Chondrocyte (in vitro differentiated cells): Measurements from ENCODE around the gene RERE. TPM values are rescaled to one million over a fixed set of nuclear protein-coding genes. Genes with fewer than 3 reads are reported as not detected.
"Not testable (repeated sequence)": the region's sequence is repeated elsewhere in the genome, so short reads cannot be mapped to it uniquely, and the experiment has no call there.

ENCODE experiments used
- DNase-seq: peaks from one replicate; pipeline ENCODE4 v3.0.0; 2021; ENCODE audit warnings: mixed read lengths, low spot score
- H3K27ac Mint-ChIP-seq: one replicate; pipeline ENCODE4 v1.8.0; 2021; ENCODE audit warnings: mild to moderate bottlenecking, moderate library complexity, mixed read lengths; ENCODE audit not compliant: unreplicated experiment
- H3K27me3 Mint-ChIP-seq: 2 replicates; pipeline ENCODE4 v1.8.0; 2021; ENCODE audit warnings: low read depth, mixed read lengths
- H3K36me3 Mint-ChIP-seq: 2 replicates; pipeline ENCODE4 v1.8.0; 2021; ENCODE audit warnings: low read depth, mixed read lengths
- H3K4me1 Mint-ChIP-seq: 2 replicates; pipeline ENCODE4 v1.8.0; 2021; ENCODE audit warnings: low read depth, mild to moderate bottlenecking, mixed read lengths
- H3K4me3 Mint-ChIP-seq: one replicate; pipeline ENCODE4 v1.8.0; 2021; ENCODE audit warnings: mild to moderate bottlenecking, moderate library complexity, mixed read lengths; ENCODE audit not compliant: unreplicated experiment
- H3K9me3 Mint-ChIP-seq: 2 replicates; pipeline ENCODE4 v1.8.0; 2021; ENCODE audit warnings: low read depth, mixed read lengths
- CTCF ChIP-seq: fragments of 200-600 bp; sonication (generic); IDR thresholded peaks from 2 replicates; pipeline ENCODE4 v1.5.0; 2021; ENCODE audit warnings: antibody characterized with exemption, mild to moderate bottlenecking, moderate library complexity
- total RNA-seq: library from RNA; stranded (reverse); gene quantifications from 3 replicates; pipeline ENCODE4 v1.2.1, GENCODE V29; 2021

The RERE gene
- total RNA-seq, 1 donor from 2014 or later = 64.9 TPM

- no peaks in the 10 kb centered on the region for H3K27me3 Mint-ChIP-seq
- no peaks in the 10 kb centered on the region for H3K36me3 Mint-ChIP-seq
- no peak overlapping the region for H3K27ac Mint-ChIP-seq
- TF ChIP-seq CTCF = no peak
- no peak for DNase-seq
- H3K4me3 Mint-ChIP-seq = no peak overlapping the region
- H3K9me3 Mint-ChIP-seq = no peaks in the 10 kb centered on the region
- peaks cover 13% of the 10 kb centered on the region for H3K4me1 Mint-ChIP-seq
Observed at GRCh38 chr1:8839990-8840389, 22.6 kb upstream of the RERE start.

- Mint-ChIP-seq H3K4me1 (peaks cover 3% of the 10 kb centered on the region), H3K27me3 (no peaks in the 10 kb centered on the region), H3K4me3 (no peak overlapping the region), H3K9me3 (no peaks in the 10 kb centered on the region), H3K27ac (no peak overlapping the region), H3K36me3 (no peaks in the 10 kb centered on the region)
- no peak for TF ChIP-seq CTCF
- DNase-seq = no peak
Observed at GRCh38 chr1:8835941-8836643, 18.7 kb upstream of the RERE start.

- no peak for DNase-seq
- H3K4me3 Mint-ChIP-seq = no peak overlapping the region
- peak; percentile 69 for TF ChIP-seq CTCF
- no peaks in the 10 kb centered on the region for H3K9me3 Mint-ChIP-seq
- no peaks in the 10 kb centered on the region for H3K27me3 Mint-ChIP-seq
- no peak overlapping the region for H3K27ac Mint-ChIP-seq
- H3K4me1 Mint-ChIP-seq = peaks cover 3% of the 10 kb centered on the region
- no peaks in the 10 kb centered on the region for H3K36me3 Mint-ChIP-seq
Observed at GRCh38 chr1:8831340-8831739, 13.9 kb upstream of the RERE start.

GRCh38 chr1:8830732-8831131, 13.3 kb upstream of the RERE start:
- not testable (repeated sequence) for H3K4me3 Mint-ChIP-seq, H3K9me3 Mint-ChIP-seq, H3K36me3 Mint-ChIP-seq, DNase-seq, H3K27ac Mint-ChIP-seq, H3K4me1 Mint-ChIP-seq, H3K27me3 Mint-ChIP-seq

- H3K4me1 Mint-ChIP-seq = peaks cover 19% of the 10 kb centered on the region
- H3K27me3 Mint-ChIP-seq = no peaks in the 10 kb centered on the region
- H3K36me3 Mint-ChIP-seq = no peaks in the 10 kb centered on the region
- H3K9me3 Mint-ChIP-seq = no peaks in the 10 kb centered on the region
- TF ChIP-seq CTCF = no peak
- no peak for DNase-seq
- no peak overlapping the region for H3K4me3 Mint-ChIP-seq
- no peak overlapping the region for H3K27ac Mint-ChIP-seq
Observed at GRCh38 chr1:8825985-8826481, 8.6 kb upstream of the RERE start.

- no peaks in the 10 kb centered on the region for H3K36me3 Mint-ChIP-seq
- no peak for DNase-seq
- H3K27me3 Mint-ChIP-seq = no peaks in the 10 kb centered on the region
- TF ChIP-seq CTCF = no peak
- no peak overlapping the region for H3K4me3 Mint-ChIP-seq
- H3K4me1 Mint-ChIP-seq = peaks cover 25% of the 10 kb centered on the region
- no peaks in the 10 kb centered on the region for H3K9me3 Mint-ChIP-seq
- H3K27ac Mint-ChIP-seq = no peak overlapping the region
Observed at GRCh38 chr1:8823295-8823664, 5.8 kb upstream of the RERE start.
